Neuronal stem cell (in vitro differentiated cells): ENCODE measurements around the gene SORL1.

Experiments used
- DNase-seq: peaks from one replicate; pipeline ENCODE4 v3.0.0-alpha.2; 2013; ENCODE audit warnings: low spot score
- H2AFZ ChIP-seq: one replicate; pipeline ENCODE4 v1.6.1; 2013; ENCODE audit warnings: mild to moderate bottlenecking, low read length, inconsistent platforms
- H2AK5ac ChIP-seq: 2 replicates; pipeline ENCODE4 v1.6.1; 2013; ENCODE audit warnings: low read depth, mild to moderate bottlenecking, inconsistent platforms, low read length, moderate library complexity, mixed read lengths
- H2BK120ac ChIP-seq: 2 replicates; pipeline ENCODE4 v1.6.1; 2013; ENCODE audit warnings: low read depth, mild to moderate bottlenecking, inconsistent platforms, low read length, moderate library complexity, mixed read lengths
- H2BK12ac ChIP-seq: one replicate; pipeline ENCODE4 v1.6.1; 2013; ENCODE audit warnings: low read length, inconsistent platforms
- H2BK15ac ChIP-seq: 2 replicates; pipeline ENCODE4 v1.6.1; 2013; ENCODE audit warnings: mild to moderate bottlenecking, low read length, inconsistent platforms, mixed read lengths
- H2BK5ac ChIP-seq: one replicate; pipeline ENCODE4 v1.6.1; 2013; ENCODE audit warnings: inconsistent platforms, mild to moderate bottlenecking, low read length, moderate library complexity
- H3K14ac ChIP-seq: one replicate; pipeline ENCODE4 v1.6.1; 2013; ENCODE audit warnings: low read length, inconsistent platforms
- H3K18ac ChIP-seq: 2 replicates; pipeline ENCODE4 v1.6.1; 2013; ENCODE audit warnings: low read length, inconsistent platforms
- H3K23ac ChIP-seq: 2 replicates; pipeline ENCODE4 v1.6.1; 2013; ENCODE audit warnings: low read depth, mild to moderate bottlenecking, mixed read lengths, low read length, inconsistent platforms; ENCODE audit not compliant: poor library complexity
- H3K27ac ChIP-seq: replicated peaks from 3 replicates; pipeline ENCODE4 v1.5.1; 2013; ENCODE audit warnings: low read length, inconsistent platforms
- H3K27me3 ChIP-seq, 3 experiments: 2 replicates each; pipeline ENCODE4 v1.6.1; 2013; ENCODE audit warnings: low read length in 3 of 3, mild to moderate bottlenecking in 2 of 3, inconsistent platforms in 1 of 3, low read depth in 1 of 3, mixed read lengths in 1 of 3, moderate library complexity in 1 of 3; ENCODE audit not compliant: control insufficient read depth in 3 of 3, insufficient read depth in 3 of 3
- H3K36me3 ChIP-seq, 2 donors: replicated peaks in 1 of 2; 2 replicates each; pipeline ENCODE4 v1.6.1; 2013; ENCODE audit warnings: low read length in 2 of 2; ENCODE audit not compliant: control insufficient read depth in 2 of 2, insufficient read depth in 2 of 2
- H3K4ac ChIP-seq: 2 replicates; pipeline ENCODE4 v1.6.1; 2013; ENCODE audit warnings: inconsistent platforms, mild to moderate bottlenecking, low read length, moderate library complexity
- H3K4me1 ChIP-seq, 2 donors: 1 replicate in 1 of 2; 2 replicates in 1 of 2; pipeline ENCODE4 v1.6.1; 2013; ENCODE audit warnings: low read length in 2 of 2, low read depth in 1 of 2; ENCODE audit not compliant: control insufficient read depth in 2 of 2, insufficient read depth in 1 of 2
- H3K4me2 ChIP-seq: one replicate; pipeline ENCODE4 v1.6.1; 2013; ENCODE audit warnings: mild to moderate bottlenecking, low read length, inconsistent platforms; ENCODE audit not compliant: insufficient read depth, poor library complexity, severe bottlenecking
- H3K4me3 ChIP-seq, 2 donors: 2 replicates each; pipeline ENCODE4 v1.5.1; 2013; ENCODE audit warnings: low read length in 2 of 2, mild to moderate bottlenecking in 2 of 2, inconsistent platforms in 1 of 2, moderate library complexity in 1 of 2
- H3K79me1 ChIP-seq: one replicate; pipeline ENCODE4 v1.6.1; 2013; ENCODE audit warnings: low read depth, mild to moderate bottlenecking, inconsistent platforms, low read length, moderate library complexity
- H3K9ac ChIP-seq: one replicate; pipeline ENCODE4 v1.6.1; 2013; ENCODE audit warnings: mild to moderate bottlenecking, low read depth, low read length, inconsistent platforms; ENCODE audit not compliant: poor library complexity
- H3K9me3 ChIP-seq, 2 donors: replicated peaks in 1 of 2; 2 replicates each; pipeline versions ENCODE3 to v1.6.1; 2013; ENCODE audit warnings: low read length in 2 of 2, mild to moderate bottlenecking in 2 of 2, inconsistent platforms in 1 of 2, low read depth in 1 of 2, mixed read lengths in 1 of 2, moderate library complexity in 1 of 2; ENCODE audit not compliant: control insufficient read depth in 2 of 2, insufficient read depth in 1 of 2
- H4K8ac ChIP-seq: one replicate; pipeline ENCODE4 v1.6.1; 2013; ENCODE audit warnings: low read depth, mild to moderate bottlenecking, inconsistent platforms, low read length, moderate library complexity
- H4K91ac ChIP-seq: one replicate; pipeline ENCODE4 v1.6.1; 2013; ENCODE audit warnings: low read length, low read depth, mild to moderate bottlenecking, inconsistent platforms; ENCODE audit not compliant: poor library complexity
- WGBS, 2 donors: extraction: QIAGEN DNeasy Blood & Tissue Kit; methylation state at CpG; one replicate each; pipeline ENCODE4 v1.1.7; 2013; ENCODE audit warnings: missing lambda C conversion rate in 2 of 2, mixed read lengths in 1 of 2; ENCODE audit not compliant: insufficient read length in 2 of 2, insufficient replicate concordance in 1 of 2; ENCODE audit errors: extremely low coverage in 2 of 2; 5-methylcytosine and 5-hydroxymethylcytosine counted together

Gene SORL1

GRCh38 chr11:121559606-121560200, 107.6 kb downstream of the SORL1 start:
- Histone ChIP-seq H3K27ac (no peak overlapping the region), H2AK5ac (no peak overlapping the region), H2AFZ (no peak overlapping the region), H4K91ac (no peak overlapping the region), H2BK5ac (no peak overlapping the region), H3K14ac (no peak overlapping the region), H3K36me3 (peaks cover 6 to 52% of the 10 kb centered on the region in 2 donors), H2BK12ac (no peak overlapping the region), H3K23ac (no peak overlapping the region), H3K4me1 (peaks cover 4 to 13% of the 10 kb centered on the region in 2 donors), H3K9ac (no peak overlapping the region), H3K27me3 (no peaks in the 10 kb centered on the region), H2BK120ac (no peak overlapping the region), H3K79me1 (no peaks in the 10 kb centered on the region), H3K18ac (no peak overlapping the region), H3K4ac (no peak overlapping the region), H4K8ac (no peak overlapping the region), H3K4me3 (no peak overlapping the region), H2BK15ac (no peak overlapping the region), H3K4me2 (no peak overlapping the region), H3K9me3 (no peaks in the 10 kb centered on the region)
- no CpG with 5 or more reads among the region's 6 CpGs for WGBS, 2 donors
- DNase-seq: no peak

GRCh38 chr11:121560236-121560635, 108.1 kb downstream of the SORL1 start:
- no peaks in the 10 kb centered on the region for H3K79me1 ChIP-seq
- H4K8ac ChIP-seq: no peak overlapping the region
- no peak overlapping the region for H2AK5ac ChIP-seq
- H3K36me3 ChIP-seq: peaks cover 6 to 52% of the 10 kb centered on the region in 2 donors
- H3K4ac ChIP-seq: no peak overlapping the region
- peaks cover under 1 to 9% of the 10 kb centered on the region in 2 donors for H3K4me1 ChIP-seq
- no peak overlapping the region for H2BK12ac ChIP-seq
- H3K27me3 ChIP-seq: no peaks in the 10 kb centered on the region
- H3K9me3 ChIP-seq: no peaks in the 10 kb centered on the region
- no peak overlapping the region for H3K4me2 ChIP-seq
- no peak overlapping the region for H3K27ac ChIP-seq
- H3K4me3 ChIP-seq: no peak overlapping the region
- no peak overlapping the region for H2BK5ac ChIP-seq
- no peak overlapping the region for H3K23ac ChIP-seq
- DNase-seq: no peak
- no peak overlapping the region for H3K9ac ChIP-seq
- no peak overlapping the region for H2AFZ ChIP-seq
- no peak overlapping the region for H3K18ac ChIP-seq
- H2BK15ac ChIP-seq: no peak overlapping the region
- H2BK120ac ChIP-seq: no peak overlapping the region
- no peak overlapping the region for H3K14ac ChIP-seq
- no peak overlapping the region for H4K91ac ChIP-seq

- Histone ChIP-seq H3K36me3 (peaks cover 6 to 44% of the 10 kb centered on the region in 2 donors), H2BK12ac (no peak overlapping the region), H3K4ac (no peak overlapping the region), H3K9me3 (no peaks in the 10 kb centered on the region), H3K14ac (no peak overlapping the region), H3K9ac (no peak overlapping the region), H3K4me3 (no peak overlapping the region), H2BK120ac (no peak overlapping the region), H2BK15ac (no peak overlapping the region), H3K27ac (no peak overlapping the region), H4K8ac (no peak overlapping the region), H2BK5ac (no peak overlapping the region), H3K23ac (no peak overlapping the region), H3K4me1 (peaks cover 0 to 5% of the 10 kb centered on the region in 2 donors), H3K4me2 (no peak overlapping the region), H2AK5ac (no peak overlapping the region), H4K91ac (no peak overlapping the region), H3K18ac (no peak overlapping the region), H2AFZ (no peak overlapping the region), H3K27me3 (no peaks in the 10 kb centered on the region), H3K79me1 (no peaks in the 10 kb centered on the region)
- DNase-seq: no peak
- WGBS, 2 donors: no CpG with 5 or more reads among the region's 5 CpGs
Observed at GRCh38 chr11:121561240-121561639, 109.1 kb downstream of the SORL1 start.

GRCh38 chr11:121561716-121562115, 109.6 kb downstream of the SORL1 start:
- no peak overlapping the region for H3K18ac ChIP-seq
- H2AFZ ChIP-seq: no peak overlapping the region
- no peak overlapping the region for H2BK5ac ChIP-seq
- H2AK5ac ChIP-seq: no peak overlapping the region
- H2BK12ac ChIP-seq: no peak overlapping the region
- no CpG with 5 or more reads among the region's 5 CpGs for WGBS, 2 donors
- no peak overlapping the region for H3K4me2 ChIP-seq
- peaks cover under 1 to 5% of the 10 kb centered on the region in 2 donors for H3K4me1 ChIP-seq
- no peak overlapping the region for H2BK120ac ChIP-seq
- H3K9me3 ChIP-seq: no peaks in the 10 kb centered on the region
- no peak for DNase-seq
- no peak overlapping the region for H4K8ac ChIP-seq
- H3K36me3 ChIP-seq: peaks cover 6 to 44% of the 10 kb centered on the region in 2 donors
- H3K4ac ChIP-seq: no peak overlapping the region
- H3K14ac ChIP-seq: no peak overlapping the region
- no peak overlapping the region for H3K4me3 ChIP-seq
- H3K79me1 ChIP-seq: no peaks in the 10 kb centered on the region
- H4K91ac ChIP-seq: no peak overlapping the region
- H3K23ac ChIP-seq: no peak overlapping the region
- no peak overlapping the region for H3K27ac ChIP-seq
- no peaks in the 10 kb centered on the region for H3K27me3 ChIP-seq
- H3K9ac ChIP-seq: no peak overlapping the region
- no peak overlapping the region for H2BK15ac ChIP-seq
